ENCODE results near the gene SLC2A9. TPM values are rescaled to one million over a fixed set of nuclear protein-coding genes. Genes with fewer than 3 reads are reported as not detected.

The SLC2A9 gene
- total and polyA plus RNA-seq, 2 of the 8 experiments (the other 6 are each of a cell fraction or from before 2014, with no cell fraction given), result 0.20 to 0.26 TPM

DNA sequence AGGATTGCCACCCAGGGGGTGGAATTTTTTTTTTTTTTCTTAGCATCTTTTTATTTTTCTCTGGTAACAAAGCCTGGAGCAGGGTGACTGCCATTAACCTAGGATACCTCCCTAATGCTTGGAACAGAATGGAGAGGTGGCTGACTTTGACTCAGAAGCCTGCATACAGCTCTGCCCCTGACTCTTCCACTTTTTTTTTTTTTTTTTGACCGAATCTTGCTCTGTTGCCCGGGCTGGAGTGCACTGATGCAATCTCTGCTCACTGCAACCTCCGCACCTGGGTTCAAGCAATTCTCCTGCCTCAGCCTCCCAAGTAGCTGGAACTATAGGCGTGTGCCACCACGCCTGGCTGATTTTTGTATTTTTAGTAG is 341 bp upstream of the SLC2A9 start:
- Histone ChIP-seq H3K9me3 (ENCODE audit: insufficient read depth in 2 of 2, low read depth in 1 of 2, low read length in 1 of 2) (no peaks in the 10 kb centered on the region), H2AK5ac (ENCODE audit: low read depth, low read length) (no peak overlapping the region), H2AFZ (ENCODE audit: low read length) (no peak overlapping the region), H3K4me2 (ENCODE audit: insufficient read depth in 1 of 2, low read depth in 2 of 2, low read length in 2 of 2) (no peak overlapping the region), H3K23me2 (ENCODE audit: low read depth, low read length) (peaks cover 6% of the 10 kb centered on the region; the same call in 1 of the 2 replicates), H4K8ac (ENCODE audit: extremely low read depth, insufficient read depth, low read length) (no peak overlapping the region), H3K4ac (replicated peaks; ENCODE audit: insufficient read length, low read depth, low read length) (no peak overlapping the region), H3K9ac (replicated peaks in 1 of 4; ENCODE audit: extremely low read depth in 1 of 4, low read depth in 3 of 4, low read length in 3 of 4) (no peak overlapping the region), H3K56ac (replicated peaks; ENCODE audit: insufficient read length, low read depth, low read length) (no peak overlapping the region), H4K5ac (ENCODE audit: insufficient read length, low read depth, low read length) (no peak overlapping the region), H3K79me2 (ENCODE audit: control insufficient read depth in 1 of 2, insufficient read depth in 2 of 2, low read length in 2 of 2) (no peaks in the 10 kb centered on the region), H3K27ac (ENCODE audit: low read depth, low read length) (no peak overlapping the region), H4K20me1 (replicated peaks in 1 of 2; ENCODE audit: control insufficient read depth in 1 of 2, insufficient read depth in 2 of 2, low read length in 2 of 2) (no peaks in the 10 kb centered on the region), H3K27me3 (replicated peaks in 1 of 4; ENCODE audit: control insufficient read depth in 3 of 4, extremely low read depth in 1 of 4, insufficient read depth in 3 of 4, low read length in 3 of 4) (peaks cover 0 to 12% (median 6%) of the 10 kb centered on the region in 4 experiments; a peak in 4 of 7 replicates), H2BK15ac (ENCODE audit: low read length) (no peak overlapping the region), H4K91ac (replicated peaks; ENCODE audit: insufficient read length, low read length) (no peak overlapping the region), H3K36me3 (ENCODE audit: control insufficient read depth in 2 of 4, insufficient read depth in 4 of 4, low read length in 3 of 4) (no peaks in the 10 kb centered on the region), H3K79me1 (ENCODE audit: low read depth, low read length) (0 out of 2 replicates have a peak, but pooled peaks cover 2% of the 10 kb centered on the region), H3K18ac (ENCODE audit: extremely low read depth, low read length) (no peak overlapping the region), H2BK20ac (ENCODE audit: low read length) (no peak overlapping the region), H3K23ac (ENCODE audit: insufficient read length) (no peak overlapping the region), H3K14ac (ENCODE audit: insufficient read length) (no peak overlapping the region), H2BK120ac (replicated peaks; ENCODE audit: low read depth, low read length) (no peak overlapping the region), H3K4me1 (replicated peaks in 1 of 4; ENCODE audit: control insufficient read depth in 3 of 4, insufficient read depth in 4 of 4, low read length in 3 of 4) (peaks cover 0 to 8% (median 4%) of the 10 kb centered on the region in 4 experiments; a peak in 5 of 7 replicates), H2BK5ac (ENCODE audit: low read depth, low read length) (no peak overlapping the region), H3K4me3 (ENCODE audit: extremely low read depth in 1 of 4, insufficient read depth in 2 of 4, low read depth in 3 of 4, low read length in 4 of 4) (no peak overlapping the region), H2BK12ac (ENCODE audit: low read depth, low read length) (no peak overlapping the region)
- FAIRE-seq (no peak), DNase-seq (ENCODE audit: low read depth in 1 of 2, low spot score in 2 of 2) (no peak)
- no CpG with 5 or more reads among the region's 5 CpGs for WGBS, 2 experiments (ENCODE audit: extremely low coverage in 1 of 2, insufficient coverage in 1 of 2, insufficient read length in 1 of 2, insufficient replicate concordance in 2 of 2, low coverage in 1 of 2, low lambda C conversion rate in 2 of 2, missing lambda C conversion rate in 1 of 2)
- ChIA-PET POLR2A (ENCODE audit: partially characterized antibody) (no interaction called here), CTCF (ENCODE audit: partially characterized antibody) (interaction anchor here (0.8 to 9.1 kb wide), 2 partner anchors 11 to 258 kb away, joined by 3 to 211 read pairs; no protein-coding TSS in a partner anchor)
- TF ChIP-seq POLR2A (IDR thresholded peaks at IDR 0.05; ENCODE audit: control extremely low read depth in 1 of 2, low read depth in 2 of 2, low read length in 2 of 2), result no peak
- TF ChIP-seq SP4 (IDR thresholded peaks at IDR 0.05; ENCODE audit: low read length), result no peak
- TF ChIP-seq, protein P1, sequence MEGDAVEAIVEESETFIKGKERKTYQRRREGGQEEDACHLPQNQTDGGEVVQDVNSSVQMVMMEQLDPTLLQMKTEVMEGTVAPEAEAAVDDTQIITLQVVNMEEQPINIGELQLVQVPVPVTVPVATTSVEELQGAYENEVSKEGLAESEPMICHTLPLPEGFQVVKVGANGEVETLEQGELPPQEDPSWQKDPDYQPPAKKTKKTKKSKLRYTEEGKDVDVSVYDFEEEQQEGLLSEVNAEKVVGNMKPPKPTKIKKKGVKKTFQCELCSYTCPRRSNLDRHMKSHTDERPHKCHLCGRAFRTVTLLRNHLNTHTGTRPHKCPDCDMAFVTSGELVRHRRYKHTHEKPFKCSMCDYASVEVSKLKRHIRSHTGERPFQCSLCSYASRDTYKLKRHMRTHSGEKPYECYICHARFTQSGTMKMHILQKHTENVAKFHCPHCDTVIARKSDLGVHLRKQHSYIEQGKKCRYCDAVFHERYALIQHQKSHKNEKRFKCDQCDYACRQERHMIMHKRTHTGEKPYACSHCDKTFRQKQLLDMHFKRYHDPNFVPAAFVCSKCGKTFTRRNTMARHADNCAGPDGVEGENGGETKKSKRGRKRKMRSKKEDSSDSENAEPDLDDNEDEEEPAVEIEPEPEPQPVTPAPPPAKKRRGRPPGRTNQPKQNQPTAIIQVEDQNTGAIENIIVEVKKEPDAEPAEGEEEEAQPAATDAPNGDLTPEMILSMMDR (IDR thresholded peaks at IDR 0.05; ENCODE audit: control extremely low read depth in 1 of 3, insufficient read depth in 1 of 3, low read depth in 1 of 3, low read length in 3 of 3), result no peak
- TF ChIP-seq GABPA (IDR thresholded peaks at IDR 0.05; ENCODE audit: borderline replicate concordance, insufficient read depth, low read length), result no peak
- TF ChIP-seq KDM1A (IDR thresholded peaks at IDR 0.05; ENCODE audit: borderline replicate concordance, low read length), result no peak
- no peak for TF ChIP-seq TCF12 (IDR thresholded peaks at IDR 0.05; ENCODE audit: low read depth, low read length)
